ENCODE measurements around the gene MAP1LC3B.

Gene MAP1LC3B

DNA sequence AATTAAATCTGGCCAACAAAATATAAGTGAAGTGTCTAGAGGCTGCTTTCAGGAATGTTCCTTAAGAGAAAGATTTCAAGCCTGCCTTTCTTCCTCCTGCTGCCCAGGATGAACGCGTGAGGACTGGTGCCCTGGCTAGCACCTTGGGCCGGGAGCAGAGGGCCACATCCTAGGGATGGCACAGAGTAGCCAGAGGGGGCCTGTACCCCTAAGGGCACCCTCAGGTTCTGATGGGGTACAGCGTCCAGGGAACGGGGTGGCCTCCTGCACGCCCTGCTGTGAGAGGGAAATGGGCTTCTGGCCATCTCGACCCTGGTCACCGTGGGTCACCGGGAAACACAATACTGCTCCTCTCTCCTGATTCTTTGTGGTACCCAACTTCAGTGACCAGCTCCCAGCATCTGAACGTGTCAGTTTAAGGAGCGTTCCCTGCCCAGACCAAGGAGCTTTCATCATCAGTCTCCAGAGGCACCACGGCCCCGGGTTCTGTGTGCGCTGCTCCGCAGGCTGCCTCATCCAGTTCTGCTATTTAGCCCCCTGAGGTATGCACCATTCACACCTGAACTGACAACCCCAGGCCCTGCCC, 40.3 kb downstream of the MAP1LC3B start:
- DNase-seq (ENCODE audit: low read depth) = no peak

DNA sequence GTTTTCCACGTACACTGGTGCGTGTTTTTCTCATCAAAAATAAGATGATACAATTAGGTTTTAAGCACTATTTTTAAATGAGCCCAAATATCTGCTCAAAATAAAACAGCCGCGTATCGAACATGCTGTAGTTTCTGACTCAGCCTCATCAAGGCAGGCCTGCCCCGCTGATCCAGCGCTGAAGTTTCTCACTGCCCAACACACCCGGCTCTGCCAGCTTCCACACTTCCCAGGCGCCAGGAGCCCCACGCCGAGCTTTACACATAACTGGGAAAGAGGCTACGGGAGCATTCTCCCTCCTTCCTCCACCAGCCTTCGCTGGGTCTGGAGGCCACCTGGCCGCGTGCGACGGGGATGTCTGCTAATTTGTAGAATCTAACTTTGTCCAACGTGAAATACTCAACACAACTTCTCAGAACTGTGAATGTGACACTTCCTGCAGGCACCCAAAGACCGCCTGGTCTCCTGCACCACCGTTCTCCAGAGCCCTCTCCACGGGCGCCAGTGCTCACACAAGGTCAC, 42.1 kb downstream of the MAP1LC3B start:
- DNase-seq (ENCODE audit: low read depth) = no peak

DNA sequence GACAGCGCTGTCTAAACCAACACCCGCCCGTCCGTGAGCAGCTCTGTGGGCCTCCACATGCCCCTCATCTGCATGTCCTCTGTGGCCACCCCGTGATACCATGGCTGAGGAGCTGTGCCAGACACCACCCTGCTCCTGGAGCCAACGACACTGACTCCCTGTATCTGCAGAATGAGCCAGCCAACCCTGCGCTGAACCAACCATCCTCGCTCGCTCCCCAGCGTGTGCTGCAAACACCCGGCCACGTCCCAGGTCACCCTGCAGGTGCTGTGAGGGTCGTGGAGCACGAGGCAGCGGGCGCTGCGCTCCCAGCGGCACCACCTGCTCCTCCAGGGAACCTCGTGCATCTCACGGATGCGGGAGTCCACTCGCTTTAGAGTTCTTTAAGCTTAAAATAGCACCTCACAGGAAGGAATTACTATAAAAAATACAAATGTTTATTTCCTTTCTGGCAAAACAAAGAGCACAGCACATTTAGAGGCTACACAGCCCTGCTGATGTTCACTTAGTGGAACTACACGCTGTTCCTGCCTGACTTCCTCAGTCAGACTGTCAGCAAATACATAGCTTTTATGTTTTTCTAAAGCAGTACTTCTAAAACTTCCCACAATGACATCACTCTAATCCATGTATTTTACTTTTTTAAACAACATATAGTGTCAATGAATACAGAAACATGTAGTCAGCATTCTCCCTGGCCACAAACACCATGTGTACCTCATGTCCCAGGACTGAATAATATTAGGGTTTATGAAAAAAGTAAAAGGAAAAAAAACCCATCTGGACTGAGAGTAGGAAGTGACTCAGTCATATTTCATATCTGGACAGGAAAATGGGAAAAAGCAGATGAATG, 43.5 kb downstream of the MAP1LC3B start:
- no peak for DNase-seq (ENCODE audit: low read depth)

- no peak for DNase-seq (ENCODE audit: low read depth)
These were observed 44.4 kb downstream of the MAP1LC3B start for GRCh38 chr16:87436225-87437172.

GRCh38 chr16:87437327-87437726, 45.2 kb downstream of the MAP1LC3B start:
- DNase-seq (ENCODE audit: low read depth) = no peak

- DNase-seq (ENCODE audit: low read depth) = no peak
These were observed 45.9 kb downstream of the MAP1LC3B start for GRCh38 chr16:87437911-87438610.

DNA sequence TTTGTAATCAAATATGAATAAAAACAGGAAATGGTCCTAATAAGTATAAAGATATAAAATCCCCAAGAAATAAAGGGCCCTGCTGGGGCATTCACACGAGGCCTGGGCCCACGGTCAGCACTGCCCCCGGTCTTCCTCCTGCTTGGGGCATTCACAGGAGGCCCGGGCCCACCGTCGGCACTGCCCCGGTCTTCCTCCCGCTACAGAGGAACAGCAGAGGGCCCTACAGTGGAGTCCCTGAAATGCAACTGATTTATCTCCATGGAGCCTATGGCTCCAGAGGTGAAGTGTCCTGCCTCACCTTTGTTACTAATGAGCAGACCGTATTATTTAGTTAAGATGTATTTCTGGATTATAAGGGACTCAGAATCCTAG, 46.5 kb downstream of the MAP1LC3B start:
- no peak for DNase-seq (ENCODE audit: low read depth)

DNA sequence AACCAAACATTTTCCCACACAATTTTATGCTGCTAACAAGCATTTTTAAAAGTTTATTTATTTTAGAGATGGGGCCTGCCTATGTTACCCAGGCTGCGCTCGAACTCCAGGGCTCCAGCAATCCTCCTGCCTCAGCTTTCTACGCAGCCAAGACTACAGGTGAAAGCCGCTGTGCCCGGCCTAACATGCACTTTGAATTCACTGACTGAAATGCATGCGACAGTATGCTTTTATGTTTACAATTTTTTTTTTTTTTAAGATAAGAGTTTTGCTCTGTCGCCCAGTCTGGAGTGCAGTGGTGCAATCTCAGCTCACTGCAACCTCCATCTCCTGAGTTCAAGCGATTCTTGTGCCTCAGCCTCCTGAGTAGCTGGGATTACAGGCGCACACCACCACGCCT, 47.8 kb downstream of the MAP1LC3B start:
- no peak for DNase-seq (ENCODE audit: low read depth)

- DNase-seq (ENCODE audit: low read depth) = no peak
These were observed 49.9 kb downstream of the MAP1LC3B start for GRCh38 chr16:87441886-87442580.

DNA sequence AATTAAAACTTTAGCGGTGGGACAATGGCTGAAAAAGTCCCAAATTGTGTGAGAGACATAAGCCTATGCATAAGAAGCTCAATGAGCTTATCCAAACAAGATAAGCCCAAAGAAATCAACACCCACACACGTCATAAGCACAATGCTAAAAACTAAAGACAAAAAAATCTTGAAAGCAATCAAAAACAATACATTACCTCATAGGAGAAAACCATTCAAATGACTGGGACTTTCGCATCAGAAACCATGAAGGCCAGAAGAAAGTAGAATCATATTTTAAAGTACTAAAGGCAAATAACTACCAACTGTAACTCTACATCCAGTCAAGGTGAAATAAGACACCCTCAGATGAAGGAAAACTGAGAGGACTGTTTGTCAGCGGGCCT, 50.4 kb downstream of the MAP1LC3B start:
- no peak for DNase-seq (ENCODE audit: low read depth)

- no peak for DNase-seq (ENCODE audit: low read depth)
These were observed 50.9 kb downstream of the MAP1LC3B start for GRCh38 chr16:87443016-87443415.

GRCh38 chr16:87443964-87444363, 51.8 kb downstream of the MAP1LC3B start:
- DNase-seq (ENCODE audit: low read depth) = no peak

GRCh38 chr16:87445486-87445885, 53.4 kb downstream of the MAP1LC3B start:
- no peak for DNase-seq (ENCODE audit: low read depth)

DNA sequence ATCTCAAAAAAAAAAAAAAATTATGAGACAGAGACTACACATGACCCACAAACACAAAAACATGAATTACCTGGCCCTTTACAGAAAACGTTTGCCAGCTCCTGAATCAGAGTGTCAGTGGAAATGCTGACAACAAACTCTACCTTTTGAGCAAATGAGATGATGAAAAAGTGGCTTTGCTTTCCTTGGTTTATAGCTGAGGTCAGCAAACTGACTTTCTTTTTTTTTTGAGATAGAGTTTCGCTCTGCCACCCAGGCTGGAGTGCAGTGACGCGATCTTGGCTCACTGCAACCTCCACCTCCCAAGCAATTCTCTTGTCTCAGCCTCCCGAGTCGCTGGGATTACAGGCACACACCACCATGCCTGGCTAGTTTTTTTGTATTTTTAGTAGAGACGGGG, 54.3 kb downstream of the MAP1LC3B start:
- DNase-seq (ENCODE audit: low read depth) = no peak

DNA sequence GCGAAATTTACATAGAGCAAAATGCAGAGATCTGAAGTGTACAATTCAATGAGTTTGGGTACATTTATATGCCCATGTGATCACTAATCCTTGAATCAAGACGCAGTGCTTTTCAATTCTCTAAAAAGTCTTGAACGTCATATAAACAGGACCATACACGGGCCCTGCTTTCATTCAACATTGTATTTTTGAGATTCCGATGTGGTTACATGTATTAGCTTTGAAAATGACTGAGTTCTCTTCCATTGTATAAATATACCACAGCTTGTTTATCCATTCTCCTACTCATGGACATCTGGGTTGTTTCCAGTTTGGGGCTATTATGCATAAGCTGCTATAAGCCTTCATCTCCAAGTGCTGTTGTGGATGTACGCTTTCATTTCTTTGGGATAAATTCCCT, 55.2 kb downstream of the MAP1LC3B start:
- no peak for DNase-seq (ENCODE audit: low read depth)

DNA sequence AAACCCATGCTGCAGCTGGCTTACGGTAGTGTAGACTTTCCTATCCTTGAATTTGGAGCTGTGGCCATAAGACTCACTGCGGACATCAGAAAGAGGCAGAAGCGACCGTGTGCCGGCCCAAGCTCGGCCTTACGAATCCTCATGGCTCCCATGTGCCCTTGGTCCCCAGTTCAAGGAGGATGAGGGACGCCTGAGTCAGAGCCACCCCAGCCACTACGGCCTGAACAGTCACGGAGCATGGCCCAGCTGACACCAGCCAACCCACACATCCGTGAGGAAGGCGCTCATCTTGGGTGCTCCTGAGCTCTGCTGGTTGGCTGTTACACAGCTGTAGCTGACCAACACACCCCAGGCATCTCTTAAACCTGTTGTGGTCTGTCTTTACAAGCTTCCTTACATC, 56.7 kb downstream of the MAP1LC3B start:
- DNase-seq (ENCODE audit: low read depth) = no peak

GRCh38 chr16:87451563-87452210, 59.6 kb downstream of the MAP1LC3B start:
- DNase-seq (ENCODE audit: low read depth) = no peak

DNA sequence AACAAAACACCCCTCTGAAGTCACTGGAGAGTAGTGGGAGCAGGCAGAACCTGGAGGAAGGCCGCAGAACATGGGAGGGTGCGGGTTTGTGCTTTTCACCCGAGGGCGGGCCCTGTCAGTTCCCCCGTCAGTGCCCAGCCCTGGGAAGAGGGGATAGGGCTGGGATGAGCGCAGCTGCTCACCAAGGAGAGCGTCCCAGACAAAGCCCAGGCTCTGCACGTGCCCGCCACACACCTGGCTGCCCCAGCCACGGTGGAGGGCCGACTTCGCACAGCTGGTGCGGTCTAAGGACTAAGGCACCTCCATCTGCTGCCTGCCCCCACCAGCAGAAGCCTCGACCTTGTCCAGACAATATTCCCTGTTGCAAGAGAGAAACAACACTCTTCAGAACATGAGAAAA, 61.2 kb downstream of the MAP1LC3B start:
- no peak for DNase-seq (ENCODE audit: low read depth)
